Gastrocnemius medialis (tissue), 4 donors: ENCODE measurements around the gene DCUN1D4. TPM values are rescaled to one million over a fixed set of nuclear protein-coding genes. Genes with fewer than 3 reads are reported as not detected.
A peak's percentile ranks its signal among the peaks of the same experiment; 100 is the strongest.

Source experiments
- ATAC-seq, 2 donors: fragments of 150-250 bp; one replicate each; pipeline ENCODE4 v1.9.1; 2016
- DNase-seq, 2 donors: peaks; one replicate each; pipeline ENCODE4 v3.0.0-alpha.2; 2019
- H3K27ac ChIP-seq, 4 donors: fragments of 200-600 bp; sonication (generic); 1 replicate in 1 of 4; 2 replicates in 3 of 4; pipeline ENCODE4 v1.5.1; 2016 to 2018; ENCODE audit warnings: mild to moderate bottlenecking in 2 of 4, moderate library complexity in 1 of 4
- H3K27me3 ChIP-seq, 3 donors: fragments of 200-600 bp; sonication (generic) in 2 of 3; 1 replicate in 1 of 3; 2 replicates in 2 of 3; pipeline versions ENCODE4 v1.5.1 to v1.6.0; 2016 to 2019; ENCODE audit warnings: mild to moderate bottlenecking in 1 of 3, moderate library complexity in 1 of 3
- H3K36me3 ChIP-seq, 2 donors: fragments of 200-600 bp; sonication (generic) in 1 of 2; one replicate each; pipeline ENCODE4 v1.5.1; 2017 to 2018
- H3K4me1 ChIP-seq, 2 donors: fragments of 200-600 bp; sonication (generic) in 1 of 2; one replicate each; pipeline ENCODE4 v1.5.1; 2016 to 2017; ENCODE audit warnings: mild to moderate bottlenecking in 2 of 2
- H3K4me3 ChIP-seq, 4 donors: fragments of 200-600 bp; sonication (generic) in 3 of 4; 1 replicate in 1 of 4; 2 replicates in 3 of 4; pipeline ENCODE4 v1.5.1; 2016 to 2019; ENCODE audit warnings: mild to moderate bottlenecking in 2 of 4
- H3K9me3 ChIP-seq, 3 donors: fragments of 200-600 bp; sonication (generic) in 2 of 3; 1 replicate in 1 of 3; 2 replicates in 2 of 3; pipeline ENCODE4 v1.5.1; 2016 to 2019
- POLR2A ChIP-seq, 2 donors: fragments of 450-650 bp; IDR thresholded peaks; one replicate each; pipeline ENCODE4 v1.6.1; 2017; ENCODE audit warnings: antibody characterized with exemption in 2 of 2, mild to moderate bottlenecking in 2 of 2, moderate library complexity in 2 of 2
- in situ Hi-C, 4 donors: fragments of 200-750 bp; cut with MboI; loops; one replicate each; pipeline versions ENCODE4 v1.15.0 to v1.8.0; 2017; ENCODE audit warnings: low sequenced_read_pairs in 4 of 4
- intact Hi-C: fragments of 100-400 bp; cut with DNase I; formaldehyde crosslinking; loops from one replicate; pipeline ENCODE4 v1.15.1; 2023; ENCODE audit warnings: low total_unique reads
- total RNA-seq, 4 donors: library from RNA; depleted of rRNA; stranded (reverse); fragments of >200 nt; gene quantifications; one replicate each; pipeline versions ENCODE4 v1.1.0 to v1.2.3, GENCODE V29; 2016
- TF ChIP-seq, protein P1 (sequence below), 5 experiments: fragments of 450-650 bp in 3 of 5; fragments of 200-600 bp in 2 of 5; sonication (generic) in 2 of 5; IDR thresholded peaks in 4 of 5; conservative IDR thresholded peaks in 1 of 5; 1 replicate in 4 of 5; 2 replicates in 1 of 5; pipeline ENCODE4 v1.5.1; 2016 to 2019; ENCODE audit warnings: antibody characterized with exemption in 5 of 5, mild to moderate bottlenecking in 3 of 5, moderate library complexity in 3 of 5

DCUN1D4 gene
- total RNA-seq, 4 donors from 2014 or later, result 13.6 to 23.7 (median 18.4) TPM

DNA sequence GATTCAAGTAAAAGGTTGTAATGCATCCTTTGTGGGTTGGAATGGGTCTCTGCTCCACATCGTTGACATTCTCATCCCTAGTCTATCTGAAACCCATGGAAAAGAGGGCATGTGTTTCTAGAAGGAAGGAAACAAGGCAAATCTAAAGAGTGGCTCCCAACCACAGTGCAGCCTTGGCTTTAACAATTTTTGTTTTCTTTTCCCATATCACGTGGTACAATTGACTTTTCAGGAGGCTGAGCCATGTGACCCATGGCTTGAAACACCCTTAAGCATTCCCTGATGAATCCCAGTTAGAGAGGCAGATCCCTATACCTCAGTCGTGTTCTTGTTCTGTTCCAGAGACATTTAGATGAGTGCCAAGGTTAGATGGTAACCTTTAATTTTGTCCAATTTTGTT is 12.8 kb downstream of the DCUN1D4 start:
- DNase-seq, result no peak
- TF ChIP-seq, protein P1, sequence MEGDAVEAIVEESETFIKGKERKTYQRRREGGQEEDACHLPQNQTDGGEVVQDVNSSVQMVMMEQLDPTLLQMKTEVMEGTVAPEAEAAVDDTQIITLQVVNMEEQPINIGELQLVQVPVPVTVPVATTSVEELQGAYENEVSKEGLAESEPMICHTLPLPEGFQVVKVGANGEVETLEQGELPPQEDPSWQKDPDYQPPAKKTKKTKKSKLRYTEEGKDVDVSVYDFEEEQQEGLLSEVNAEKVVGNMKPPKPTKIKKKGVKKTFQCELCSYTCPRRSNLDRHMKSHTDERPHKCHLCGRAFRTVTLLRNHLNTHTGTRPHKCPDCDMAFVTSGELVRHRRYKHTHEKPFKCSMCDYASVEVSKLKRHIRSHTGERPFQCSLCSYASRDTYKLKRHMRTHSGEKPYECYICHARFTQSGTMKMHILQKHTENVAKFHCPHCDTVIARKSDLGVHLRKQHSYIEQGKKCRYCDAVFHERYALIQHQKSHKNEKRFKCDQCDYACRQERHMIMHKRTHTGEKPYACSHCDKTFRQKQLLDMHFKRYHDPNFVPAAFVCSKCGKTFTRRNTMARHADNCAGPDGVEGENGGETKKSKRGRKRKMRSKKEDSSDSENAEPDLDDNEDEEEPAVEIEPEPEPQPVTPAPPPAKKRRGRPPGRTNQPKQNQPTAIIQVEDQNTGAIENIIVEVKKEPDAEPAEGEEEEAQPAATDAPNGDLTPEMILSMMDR (IDR thresholded peaks at IDR 0.05 in 4 of 5, conservative IDR thresholded peaks at IDR 0.05 in 1 of 5), result no peak
- no peaks in the 10 kb centered on the region for H3K36me3 ChIP-seq
- no peak overlapping the region for H3K4me3 ChIP-seq
- H3K27ac ChIP-seq, result no peak overlapping the region
- no peaks in the 10 kb centered on the region for H3K9me3 ChIP-seq
- ATAC-seq, result no peak
- intact Hi-C loops, result no loop called here
- H3K4me1 ChIP-seq, result peaks cover 91 to 92% of the 10 kb centered on the region in 2 donors
- in situ Hi-C loops, result no loop called here
- H3K27me3 ChIP-seq, result no peaks in the 10 kb centered on the region

DNA sequence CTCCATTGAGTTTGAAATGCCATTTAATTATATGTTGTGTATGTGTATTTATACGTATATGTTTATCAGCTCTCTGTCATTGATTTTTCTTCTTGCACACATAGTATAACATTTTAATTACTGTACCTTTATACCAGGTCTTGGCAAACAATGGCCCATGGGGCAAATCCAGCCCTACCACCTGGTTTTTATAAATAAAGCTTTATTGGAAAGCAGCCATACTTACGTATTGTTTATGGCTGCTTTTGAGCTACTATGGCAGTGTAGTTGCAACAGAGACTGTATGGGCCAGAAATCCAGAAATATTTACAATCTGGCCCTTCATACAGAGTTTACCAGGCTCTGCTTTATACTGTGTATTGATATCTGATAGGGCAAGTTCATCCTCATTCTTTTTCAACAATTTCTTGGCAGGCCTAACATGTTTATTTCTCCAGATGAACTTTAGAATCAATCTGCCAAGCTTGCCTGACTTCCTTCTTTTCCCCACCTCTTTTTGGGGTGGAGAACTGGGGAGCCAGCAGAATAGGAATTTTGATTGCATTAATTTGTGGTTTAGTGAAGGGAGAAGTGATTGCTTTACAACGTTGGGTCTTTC is 15.8 kb downstream of the DCUN1D4 start:
- no peak for TF ChIP-seq POLR2A (IDR thresholded peaks at IDR 0.05)
- TF ChIP-seq, protein P1 (IDR thresholded peaks at IDR 0.05 in 4 of 5, conservative IDR thresholded peaks at IDR 0.05 in 1 of 5), result no peak
- peak overlapping the region; percentile 1 to 52 (median 43) for H3K27ac ChIP-seq
- peaks cover 0 to 5% of the 10 kb centered on the region in 2 donors for H3K36me3 ChIP-seq
- H3K27me3 ChIP-seq, result no peaks in the 10 kb centered on the region
- in situ Hi-C loops (no loop called here), intact Hi-C loops (no loop called here)
- H3K4me3 ChIP-seq, result no peak overlapping the region
- ATAC-seq (no peak), DNase-seq (no peak)
- H3K9me3 ChIP-seq, result no peaks in the 10 kb centered on the region
- peaks cover 84 to 85% of the 10 kb centered on the region in 2 donors for H3K4me1 ChIP-seq

DNA sequence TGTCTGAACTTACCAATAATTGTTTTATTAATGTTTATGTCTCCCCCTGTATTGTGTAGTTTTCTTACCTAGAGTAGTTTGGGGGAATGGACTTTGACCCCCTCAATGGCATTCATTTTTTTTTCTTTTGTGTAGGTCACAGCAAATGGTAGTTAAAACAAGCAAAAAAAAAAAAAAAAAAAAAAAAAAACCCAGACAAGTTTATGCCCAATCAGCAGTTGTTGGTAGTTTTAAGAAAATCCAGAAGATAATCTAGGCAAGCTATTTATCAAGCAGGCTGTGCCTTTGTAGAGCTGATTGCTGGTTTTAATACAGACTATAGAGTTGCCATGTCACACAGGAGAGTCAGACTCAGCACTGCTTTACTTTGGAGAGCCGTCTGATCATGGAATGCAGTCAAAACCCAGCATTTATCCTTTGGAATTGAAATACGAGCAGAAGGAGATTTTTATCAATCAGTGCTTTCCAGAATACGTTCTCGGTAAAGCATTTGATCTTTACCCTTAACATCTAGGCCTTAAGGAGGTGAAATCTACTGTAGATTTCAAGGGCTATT is 16.6 kb downstream of the DCUN1D4 start:
- in situ Hi-C loops, result no loop called here
- intact Hi-C loops, result no loop called here
- no peak for TF ChIP-seq POLR2A (IDR thresholded peaks at IDR 0.05)
- TF ChIP-seq, protein P1 (IDR thresholded peaks at IDR 0.05 in 4 of 5, conservative IDR thresholded peaks at IDR 0.05 in 1 of 5), result no peak
- Histone ChIP-seq H3K9me3 (no peaks in the 10 kb centered on the region), H3K36me3 (peaks cover 0 to 14% of the 10 kb centered on the region in 2 donors), H3K27me3 (no peaks in the 10 kb centered on the region), H3K27ac (peak overlapping the region; percentile 1 to 52 (median 38)), H3K4me1 (peaks cover 75 to 77% of the 10 kb centered on the region in 2 donors), H3K4me3 (no peak overlapping the region)
- ATAC-seq (no peak), DNase-seq (no peak)

DNA sequence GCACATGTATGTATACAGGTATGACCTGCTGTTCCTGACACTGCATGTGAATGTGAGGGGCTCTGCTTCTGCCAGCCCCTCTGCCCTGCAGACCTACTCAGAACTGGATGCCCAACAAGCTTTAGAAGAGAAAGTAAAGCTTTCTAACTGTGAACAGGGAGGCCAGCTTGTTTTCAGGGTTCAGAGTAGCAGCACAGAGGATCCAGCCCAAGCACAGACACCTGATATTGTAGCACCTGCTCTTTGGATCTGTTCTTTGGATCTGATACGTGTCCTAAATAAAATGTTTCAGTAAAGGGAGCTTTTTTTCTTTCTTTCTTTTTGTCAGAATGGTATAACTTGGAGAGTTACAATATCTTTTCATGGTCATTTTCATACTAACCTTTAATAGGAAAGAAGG is 19.2 kb downstream of the DCUN1D4 start:
- Histone ChIP-seq H3K4me3 (peak overlapping the region in 1 of 4 donors; percentile 21), H3K27ac (peak overlapping the region in 3 of 4 donors; percentile 47 to 72 (median 52)), H3K4me1 (peaks cover 50 to 54% of the 10 kb centered on the region in 2 donors), H3K36me3 (peaks cover 0 to 39% of the 10 kb centered on the region in 2 donors), H3K9me3 (no peaks in the 10 kb centered on the region), H3K27me3 (no peaks in the 10 kb centered on the region)
- intact Hi-C loops, result no loop called here
- TF ChIP-seq POLR2A (IDR thresholded peaks at IDR 0.05), result no peak
- TF ChIP-seq, protein P1 (IDR thresholded peaks at IDR 0.05 in 4 of 5, conservative IDR thresholded peaks at IDR 0.05 in 1 of 5), result no peak
- in situ Hi-C loops, result no loop called here
- no peak for DNase-seq
- ATAC-seq, result peak; percentile 86 to 88
